AG04449 (cell line): ENCODE data around the gene LIMS2.

Experiments
- CTCF ChIA-PET: fragments of 350-600 bp; formaldehyde crosslinking; extraction: SDS; loops from one replicate; lab custom pipeline; 2021; ENCODE audit warnings: antibody characterized with exemption; lab: Yijun Ruan, JAX
- POLR2A ChIA-PET: fragments of 400-600, 350-600 bp; formaldehyde crosslinking; extraction: SDS; loops from one replicate; lab custom pipeline; 2020; ENCODE audit warnings: antibody characterized with exemption, inconsistent platforms; lab: Yijun Ruan, JAX
- DNase-seq: peaks from one replicate; pipeline ENCODE4 v3.0.0-alpha.2; 2010; ENCODE audit warnings: low read depth, low spot score
- H3K4me3 ChIP-seq: 2 replicates; pipeline ENCODE4 v1.5.1; 2011; ENCODE audit warnings: low read depth, mild to moderate bottlenecking, control low read depth, low read length
- TF ChIP-seq, protein P1 (sequence below): IDR thresholded peaks from one replicate; pipeline ENCODE4 v1.5.1; 2011; ENCODE audit warnings: mild to moderate bottlenecking, moderate library complexity, low read length, control low read depth, inconsistent platforms; ENCODE audit not compliant: insufficient read depth; ENCODE audit errors: missing control alignments

The LIMS2 gene

DNA sequence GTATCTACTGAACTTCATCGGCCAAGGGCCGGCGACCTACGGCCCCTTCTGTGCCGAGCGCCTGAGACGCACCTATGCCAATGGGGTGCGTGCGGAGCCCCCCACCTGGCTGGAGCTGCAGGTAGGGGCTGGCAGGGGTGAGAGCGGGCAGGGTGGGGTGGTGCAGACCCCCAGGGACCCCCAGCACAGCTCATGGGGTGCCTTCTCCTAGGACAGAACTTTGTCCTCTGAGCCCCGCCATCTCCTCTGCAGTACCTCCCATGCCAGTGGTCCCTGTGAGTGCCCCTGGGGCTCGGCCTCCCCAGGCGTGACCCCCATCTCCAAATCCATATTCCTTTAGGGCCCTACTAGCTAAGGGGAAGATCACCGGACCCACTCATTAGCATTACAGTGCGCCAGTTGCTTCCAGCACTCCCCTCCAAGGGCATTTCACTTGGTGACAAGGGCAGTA is 53.3 kb downstream of the LIMS2 start:
- TF ChIP-seq, protein P1, sequence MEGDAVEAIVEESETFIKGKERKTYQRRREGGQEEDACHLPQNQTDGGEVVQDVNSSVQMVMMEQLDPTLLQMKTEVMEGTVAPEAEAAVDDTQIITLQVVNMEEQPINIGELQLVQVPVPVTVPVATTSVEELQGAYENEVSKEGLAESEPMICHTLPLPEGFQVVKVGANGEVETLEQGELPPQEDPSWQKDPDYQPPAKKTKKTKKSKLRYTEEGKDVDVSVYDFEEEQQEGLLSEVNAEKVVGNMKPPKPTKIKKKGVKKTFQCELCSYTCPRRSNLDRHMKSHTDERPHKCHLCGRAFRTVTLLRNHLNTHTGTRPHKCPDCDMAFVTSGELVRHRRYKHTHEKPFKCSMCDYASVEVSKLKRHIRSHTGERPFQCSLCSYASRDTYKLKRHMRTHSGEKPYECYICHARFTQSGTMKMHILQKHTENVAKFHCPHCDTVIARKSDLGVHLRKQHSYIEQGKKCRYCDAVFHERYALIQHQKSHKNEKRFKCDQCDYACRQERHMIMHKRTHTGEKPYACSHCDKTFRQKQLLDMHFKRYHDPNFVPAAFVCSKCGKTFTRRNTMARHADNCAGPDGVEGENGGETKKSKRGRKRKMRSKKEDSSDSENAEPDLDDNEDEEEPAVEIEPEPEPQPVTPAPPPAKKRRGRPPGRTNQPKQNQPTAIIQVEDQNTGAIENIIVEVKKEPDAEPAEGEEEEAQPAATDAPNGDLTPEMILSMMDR, result no peak
- ChIA-PET CTCF (no interaction called here), POLR2A (no interaction called here)
- no peak for DNase-seq
- no peak overlapping the region for H3K4me3 ChIP-seq

DNA sequence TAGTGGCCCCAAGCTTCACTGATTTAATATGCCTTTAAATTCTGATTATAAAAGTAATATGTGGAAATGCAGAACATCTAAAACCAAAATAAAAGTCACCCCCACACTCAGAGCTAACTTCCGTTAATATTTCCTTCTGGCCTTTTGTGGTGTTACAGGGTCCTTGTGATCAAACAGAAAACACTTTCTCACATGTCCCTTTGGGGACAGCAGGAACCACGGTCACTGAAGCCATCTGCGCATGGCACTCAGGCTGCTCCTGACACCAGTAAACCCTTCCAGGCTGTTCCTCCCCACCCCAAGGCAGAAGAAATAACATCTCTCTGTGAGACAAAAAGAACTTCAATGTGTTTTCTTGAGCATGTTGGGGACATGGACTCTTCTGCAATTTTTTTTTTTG is 54.5 kb downstream of the LIMS2 start:
- no peak for DNase-seq
- no peak overlapping the region for H3K4me3 ChIP-seq
- CTCF ChIA-PET, result interaction anchor here (0.9 kb wide), 1 partner anchor 29 kb away, joined by 3 read pairs; no protein-coding TSS in a partner anchor
- TF ChIP-seq, protein P1, result no peak
- POLR2A ChIA-PET, result no interaction called here

DNA sequence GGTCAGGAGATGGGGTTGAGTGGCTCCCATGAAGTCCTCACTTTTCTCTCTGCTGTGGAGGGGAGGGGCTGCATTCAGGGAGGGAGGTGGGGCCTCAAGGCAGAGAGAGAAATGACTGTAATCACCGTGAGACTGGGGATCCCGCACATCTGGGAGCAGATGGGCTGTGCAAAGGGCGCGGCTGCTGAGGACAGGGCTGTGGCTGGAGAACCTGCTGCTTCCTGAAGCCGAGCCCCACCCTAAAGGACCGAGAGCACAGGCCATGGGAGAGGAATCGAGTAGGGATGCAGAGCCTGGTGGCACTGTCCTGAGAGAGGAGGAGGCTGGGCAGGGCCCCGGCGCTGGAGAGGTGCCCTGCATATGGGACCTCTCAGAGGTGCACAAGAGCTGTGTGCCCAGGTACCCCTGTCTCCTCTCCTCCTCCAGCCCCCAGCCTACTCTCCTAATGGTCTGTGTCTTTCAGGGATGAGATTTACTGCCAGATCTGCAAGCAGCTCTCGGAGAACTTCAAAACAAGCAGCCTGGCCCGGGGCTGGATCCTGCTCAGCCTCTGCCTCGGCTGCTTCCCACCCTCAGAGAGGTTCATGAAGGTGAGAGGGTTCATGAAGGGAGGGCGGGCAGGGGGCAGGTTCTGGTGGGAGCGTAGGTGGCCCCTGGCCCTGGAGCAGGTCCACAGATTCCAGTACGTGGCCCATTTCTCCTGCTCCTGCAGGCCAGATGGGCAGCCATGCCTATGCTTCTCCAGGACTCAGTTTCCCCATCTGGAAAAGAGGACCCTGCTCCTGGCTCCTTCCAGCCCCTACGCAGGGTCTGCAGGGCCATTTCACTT is 55.2 kb downstream of the LIMS2 start:
- no peak overlapping the region for H3K4me3 ChIP-seq
- no peak for DNase-seq
- TF ChIP-seq, protein P1, result no peak
- ChIA-PET POLR2A (no interaction called here), CTCF (interaction anchor here (0.9 kb wide), 1 partner anchor 30 kb away, joined by 3 read pairs; no protein-coding TSS in a partner anchor)

GRCh38 chr2:127619203-127619590 is 56.1 kb downstream of the LIMS2 start:
- CTCF ChIA-PET, result interaction anchor here (1.4 kb wide), 1 partner anchor 28 kb away, joined by 4 read pairs; no protein-coding TSS in a partner anchor
- POLR2A ChIA-PET, result no interaction called here
- no peak overlapping the region for H3K4me3 ChIP-seq
- TF ChIP-seq, protein P1, result no peak
- no peak for DNase-seq

GRCh38 chr2:127618551-127619202 is 56.7 kb downstream of the LIMS2 start:
- no peak for DNase-seq
- TF ChIP-seq, protein P1, result no peak
- H3K4me3 ChIP-seq, result no peak overlapping the region
- CTCF ChIA-PET, result interaction anchor here (1.4 kb wide), 1 partner anchor 27 kb away, joined by 4 read pairs; no protein-coding TSS in a partner anchor
- POLR2A ChIA-PET, result no interaction called here

- ChIA-PET POLR2A (interaction anchor here (0.6 kb wide), 1 partner anchor 272 kb away, joined by 3 read pairs; no protein-coding TSS in a partner anchor), CTCF (interaction anchor here (1.0 to 2.5 kb wide), 5 partner anchors 24 to 39 kb away, joined by 3 to 11 read pairs (median 4); no protein-coding TSS in a partner anchor)
- no peak for DNase-seq
- H3K4me3 ChIP-seq, result no peak overlapping the region
- TF ChIP-seq, protein P1, result no peak
These were observed 59.7 kb downstream of the LIMS2 start for GRCh38 chr2:127615511-127616166.
